ENCODE measurements around the gene ESRRG.

The ESRRG gene

GRCh38 chr1:216499581-216500272, 223.5 kb downstream of the ESRRG start:
- DNase-seq, result no peak

DNA sequence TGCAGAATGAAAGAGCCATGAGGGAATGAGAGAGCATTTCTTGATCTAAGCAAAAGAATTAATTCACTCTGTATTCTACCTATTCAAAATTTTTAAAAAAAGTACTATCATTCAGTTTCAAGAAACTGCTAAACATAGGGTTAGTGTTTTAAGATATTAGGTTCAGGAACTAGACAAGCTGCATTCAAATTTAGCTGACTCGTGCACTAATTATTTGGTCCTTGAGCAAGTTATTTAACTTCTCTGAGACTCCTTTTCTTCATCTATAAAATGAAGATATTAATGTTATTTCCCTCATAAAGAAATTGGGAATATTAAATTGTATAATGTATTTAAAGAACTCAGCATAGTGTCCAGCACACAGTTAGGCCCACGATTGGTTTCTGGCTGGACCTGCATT, 225.0 kb downstream of the ESRRG start:
- DNase-seq, result no peak

GRCh38 chr1:216485042-216485441, 238.2 kb downstream of the ESRRG start:
- no peak for DNase-seq

DNA sequence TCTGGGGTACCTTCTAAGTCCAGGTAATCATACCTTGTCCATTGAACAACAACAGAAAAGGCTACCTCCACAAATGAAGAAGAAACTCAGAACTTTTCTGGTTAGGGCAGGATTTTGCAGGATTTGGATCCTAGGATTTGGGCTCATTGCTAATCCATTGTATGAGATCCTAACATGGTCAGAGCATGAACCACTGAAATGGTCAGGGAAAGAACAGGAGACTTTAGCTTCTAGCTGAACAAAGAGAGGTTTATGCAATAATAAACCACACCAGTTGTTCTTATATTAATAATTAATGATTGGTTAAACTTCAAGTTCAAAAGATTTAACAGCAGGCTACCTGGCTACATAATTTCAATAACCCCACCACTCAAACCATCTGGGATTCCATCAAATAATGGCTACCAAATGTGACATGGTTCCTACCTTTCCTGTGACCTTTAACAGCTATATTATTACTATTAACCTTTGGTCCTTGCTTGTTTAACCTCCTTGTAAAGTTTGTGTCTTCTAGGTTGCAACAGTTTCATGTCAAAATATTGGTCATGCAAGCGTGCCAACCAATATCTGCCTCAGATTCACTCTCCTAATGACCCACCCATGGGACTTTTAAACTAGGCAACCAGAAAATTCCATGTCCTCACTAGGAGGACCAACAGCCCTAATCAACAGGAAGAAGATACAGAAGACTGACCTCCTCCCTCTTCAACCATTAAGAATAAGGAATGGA, 239.4 kb downstream of the ESRRG start:
- DNase-seq, result no peak

- DNase-seq, result no peak
Measured at GRCh38 chr1:216482620-216483019, 240.6 kb downstream of the ESRRG start.

DNA sequence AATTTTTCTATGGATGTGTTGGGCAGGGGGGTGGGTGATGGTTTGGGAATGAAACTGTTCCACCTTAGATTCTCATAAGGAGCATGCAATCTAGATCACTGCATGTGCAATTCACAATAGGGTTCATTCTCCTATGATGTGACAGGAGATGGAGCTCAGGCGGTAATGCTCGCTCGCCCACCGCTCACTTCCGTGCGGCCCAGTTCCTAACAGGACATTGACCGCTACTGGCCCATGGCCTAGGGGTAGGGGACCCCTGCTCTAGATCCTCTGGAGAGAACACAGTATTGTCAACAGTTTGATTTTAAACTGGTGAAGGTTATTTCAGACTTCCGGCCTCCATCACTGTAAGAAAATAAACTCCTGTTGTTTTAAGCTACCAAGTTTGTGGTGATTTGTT, 245.0 kb downstream of the ESRRG start:
- DNase-seq, result no peak

DNA sequence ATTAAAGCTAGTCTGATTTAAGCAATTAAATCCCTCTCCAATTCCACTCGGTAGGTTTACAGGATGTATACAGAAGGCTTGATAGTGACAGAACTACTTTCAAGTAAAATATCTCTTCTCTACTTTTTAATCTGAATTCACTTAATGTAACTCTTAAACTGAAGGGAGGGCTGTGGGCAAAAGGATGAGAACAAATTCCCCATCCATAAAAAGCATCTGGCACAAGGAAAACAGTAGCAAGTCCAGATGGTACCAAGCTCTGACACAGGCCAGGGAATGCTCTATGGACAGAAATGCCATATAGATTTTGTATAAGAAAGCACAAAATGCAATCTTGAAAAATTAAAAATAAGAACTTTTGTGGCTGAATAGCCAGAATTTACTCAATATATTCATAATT, 246.9 kb downstream of the ESRRG start:
- no peak for DNase-seq

DNA sequence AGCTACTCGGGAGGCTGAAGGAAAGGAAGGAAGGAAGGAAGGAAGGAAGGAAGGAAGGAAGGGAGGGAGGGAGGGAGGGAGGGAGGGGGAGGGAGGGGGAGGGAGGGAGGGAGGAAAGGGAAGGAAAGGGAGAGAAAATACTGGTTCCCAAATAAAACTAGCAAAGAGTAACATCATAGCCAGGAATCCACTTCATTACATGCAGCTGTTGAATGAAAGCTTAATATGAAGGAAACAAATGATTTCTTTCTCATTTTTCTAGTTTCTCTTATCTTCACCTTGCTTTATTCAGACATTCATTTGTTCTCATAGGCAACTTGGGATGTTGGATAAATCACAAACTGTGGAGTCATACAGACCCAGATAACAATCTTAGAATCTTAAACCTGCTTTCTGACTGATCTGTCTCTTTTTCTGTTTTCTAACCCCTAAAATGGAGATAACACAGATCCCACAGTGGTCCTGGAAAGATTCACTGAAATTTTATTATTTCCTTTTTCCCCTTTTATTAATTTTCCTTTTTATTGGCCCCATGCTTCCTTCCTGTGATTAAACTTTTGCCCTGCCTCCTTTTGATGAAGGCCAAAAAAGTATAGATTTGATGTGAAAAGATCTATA, 247.5 kb downstream of the ESRRG start:
- no peak for DNase-seq

- DNase-seq, result no peak
Measured at GRCh38 chr1:216466162-216466801, 256.9 kb downstream of the ESRRG start.

- no peak for DNase-seq
Measured at GRCh38 chr1:216464489-216464888, 258.7 kb downstream of the ESRRG start.

DNA sequence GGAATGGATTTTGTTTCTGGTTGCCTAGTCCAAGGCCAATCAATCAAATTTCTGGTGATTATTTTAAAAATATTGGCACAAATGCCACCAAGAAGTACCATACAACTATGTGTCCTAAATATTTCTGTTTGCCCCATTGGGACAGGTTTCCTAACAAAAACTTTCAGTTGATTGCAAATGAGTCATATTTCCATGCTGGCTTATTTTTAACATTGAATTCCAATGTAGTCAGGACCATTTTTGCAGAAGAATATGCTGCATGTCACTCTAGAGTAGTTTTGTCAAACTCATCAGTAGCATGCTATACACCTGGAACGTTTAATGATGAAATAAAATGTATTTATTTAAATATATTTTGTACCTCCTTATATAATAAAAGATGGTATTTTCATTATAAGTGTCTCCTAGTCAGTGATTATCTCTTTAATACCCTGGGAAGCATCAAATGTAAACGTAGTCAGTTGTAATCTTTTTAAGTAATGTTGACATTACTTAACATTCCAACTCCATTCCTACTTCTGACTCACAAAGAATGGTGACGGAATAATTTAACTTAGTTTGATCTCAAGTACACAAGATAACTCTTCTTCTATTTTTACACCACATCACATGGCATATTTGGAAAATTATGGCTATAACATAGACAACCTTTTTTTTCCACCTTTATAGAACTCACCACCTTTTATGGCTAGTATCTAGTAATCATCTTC, 261.0 kb downstream of the ESRRG start:
- no peak for DNase-seq

DNA sequence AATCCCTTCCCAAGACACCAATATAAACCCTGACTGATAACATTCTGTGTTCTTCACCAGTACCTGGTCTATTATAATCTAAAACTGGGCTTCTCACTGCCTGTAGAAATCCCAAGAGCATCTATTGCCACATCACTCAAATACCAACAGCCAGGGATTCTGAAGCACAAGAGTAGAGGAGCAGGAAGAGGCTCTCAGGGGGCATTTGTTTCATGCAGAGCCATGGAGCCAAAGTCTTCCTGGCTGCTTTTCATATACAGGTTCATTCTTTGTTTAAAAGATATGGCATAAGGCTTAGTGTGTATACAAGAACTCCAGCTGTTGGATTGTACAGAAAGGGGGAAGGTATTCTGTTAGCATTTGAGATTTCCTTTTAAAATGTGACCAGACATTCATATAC, 261.8 kb downstream of the ESRRG start:
- DNase-seq, result no peak

GRCh38 chr1:216459651-216460207, 263.5 kb downstream of the ESRRG start:
- DNase-seq, result no peak

DNA sequence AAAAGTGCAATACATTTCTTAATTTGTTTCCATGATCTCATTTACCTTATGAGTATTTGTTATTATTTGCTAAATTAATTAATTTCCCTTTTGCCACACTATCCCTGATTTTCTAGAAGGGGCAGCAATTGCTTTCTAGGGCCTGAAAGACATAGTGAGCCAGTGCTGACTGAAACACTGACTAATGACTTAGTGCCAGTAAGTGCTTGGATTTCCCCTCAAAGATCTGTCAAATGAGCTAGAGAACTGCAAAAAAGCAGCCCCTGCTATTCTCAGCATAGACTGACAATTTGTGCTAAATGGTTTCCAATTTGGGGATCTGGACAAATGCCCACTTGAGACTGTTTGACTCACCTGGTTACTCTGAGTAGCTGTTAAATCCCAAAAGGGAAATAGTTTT, 264.4 kb downstream of the ESRRG start:
- DNase-seq, result no peak

GRCh38 chr1:216457356-216457755, 265.9 kb downstream of the ESRRG start:
- no peak for DNase-seq

GRCh38 chr1:216456682-216457081, 266.5 kb downstream of the ESRRG start:
- no peak for DNase-seq

DNA sequence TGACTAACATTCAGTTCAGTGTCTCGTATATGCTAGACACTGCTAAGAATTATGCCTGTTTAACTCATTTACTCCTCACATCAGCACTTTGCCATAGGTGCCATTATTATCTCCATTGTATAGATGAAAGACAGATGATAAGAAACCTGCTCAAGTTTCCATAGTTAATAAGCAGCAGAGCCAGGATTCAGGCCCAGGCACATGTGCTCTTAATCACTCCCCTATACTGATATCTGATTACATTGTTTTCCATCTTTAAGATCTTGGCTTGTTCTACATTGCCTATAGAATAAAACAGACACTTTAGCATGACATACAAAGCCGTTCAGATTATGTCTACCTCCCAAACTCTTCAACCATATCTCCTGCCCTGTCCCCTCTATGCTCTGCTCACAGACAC, 269.5 kb downstream of the ESRRG start:
- DNase-seq, result no peak
